LHCN-M2 (cell line): ENCODE results near the gene PPTC7. TPM values are rescaled to one million over a fixed set of nuclear protein-coding genes. Genes with fewer than 3 reads are reported as not detected.
"Not testable (repeated sequence)": the region's sequence is repeated elsewhere in the genome, so short reads cannot be mapped to it uniquely, and the experiment has no call there.

Source experiments
- DNase-seq: peaks from one replicate; pipeline ENCODE4 v3.0.0-alpha.2; 2012; ENCODE audit warnings: low read depth
- total RNA-seq: library from RNA; depleted of rRNA; stranded (reverse); fragments of >200 nt; gene quantifications from 2 replicates; pipeline ENCODE4 v1.2.3, GENCODE V29; 2014

PPTC7 gene
- total RNA-seq, 1 experiment from 2014 or later: 9.2 TPM

DNA sequence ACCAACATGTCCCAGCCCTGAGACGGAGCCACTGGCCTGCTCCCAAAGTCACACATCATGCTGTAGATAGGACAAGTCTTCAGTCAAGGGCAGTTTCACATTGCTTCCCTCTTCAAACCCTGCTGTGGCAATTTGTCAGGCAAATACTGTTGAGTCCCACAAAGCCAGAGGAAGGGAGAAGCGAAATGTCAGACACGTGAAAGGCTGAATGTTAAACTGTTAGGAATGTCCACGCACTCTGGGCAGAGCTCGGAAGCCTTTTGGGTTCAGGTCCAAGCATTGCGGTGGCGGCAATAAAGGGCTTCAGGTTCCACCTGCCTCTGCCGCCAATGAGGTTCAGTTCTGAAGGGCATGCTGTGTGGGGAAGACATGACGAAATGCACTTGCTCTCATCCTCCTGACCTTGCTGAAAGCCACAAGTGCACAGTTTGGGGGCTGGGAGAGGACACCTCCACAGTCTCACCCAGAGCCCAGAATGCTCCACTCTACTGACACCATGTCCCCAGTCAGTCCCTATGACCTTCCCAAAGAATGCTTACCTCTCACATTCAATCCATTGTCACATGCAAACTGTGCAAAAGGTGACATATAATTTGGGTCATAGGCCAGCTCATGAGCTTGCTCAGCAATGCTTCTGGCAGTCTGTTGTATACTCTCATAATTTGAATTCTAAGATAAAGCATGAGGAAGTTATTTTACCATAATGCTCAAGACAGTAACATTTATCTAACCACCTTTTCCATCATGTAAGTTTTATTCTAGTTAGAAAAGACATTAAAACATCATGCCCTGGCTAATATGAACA lies 45.3 kb downstream of the PPTC7 start:
- peak; percentile 64 for DNase-seq

DNA sequence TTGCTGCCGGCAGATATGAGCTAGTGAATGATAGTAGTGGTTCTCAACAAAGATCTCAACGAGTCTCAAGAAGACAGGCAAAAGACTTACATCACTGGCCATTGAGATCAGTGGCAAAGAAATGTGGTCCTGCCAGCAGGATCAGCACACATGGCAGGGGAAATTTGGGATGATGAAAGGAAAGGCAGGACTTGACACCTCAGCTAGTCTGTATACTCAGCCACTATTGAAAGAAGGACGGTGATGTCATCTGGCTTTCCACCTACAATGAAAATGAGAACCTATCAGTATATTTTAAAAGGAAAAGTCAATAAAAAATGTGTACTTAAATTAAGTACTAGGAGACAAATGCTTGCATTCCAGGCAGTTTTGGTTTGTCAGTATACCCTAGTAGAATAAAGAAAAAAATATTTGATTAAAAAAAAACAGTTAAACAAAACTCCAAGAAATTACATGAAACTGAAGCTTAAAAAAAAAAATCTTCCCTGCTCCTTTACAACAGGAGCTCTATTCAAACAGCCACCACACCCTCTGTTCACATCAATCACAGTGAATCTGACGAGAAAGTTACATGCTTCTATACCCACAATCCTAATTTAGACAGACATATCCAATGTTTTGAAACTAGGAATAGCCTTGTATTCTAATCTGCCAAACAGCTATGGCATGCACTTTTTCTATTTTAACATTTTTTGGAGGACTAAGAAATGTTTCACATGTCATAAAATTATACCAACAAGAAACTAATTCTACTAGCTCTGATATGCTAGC lies 46.1 kb downstream of the PPTC7 start:
- peak; percentile 75 for DNase-seq

DNA sequence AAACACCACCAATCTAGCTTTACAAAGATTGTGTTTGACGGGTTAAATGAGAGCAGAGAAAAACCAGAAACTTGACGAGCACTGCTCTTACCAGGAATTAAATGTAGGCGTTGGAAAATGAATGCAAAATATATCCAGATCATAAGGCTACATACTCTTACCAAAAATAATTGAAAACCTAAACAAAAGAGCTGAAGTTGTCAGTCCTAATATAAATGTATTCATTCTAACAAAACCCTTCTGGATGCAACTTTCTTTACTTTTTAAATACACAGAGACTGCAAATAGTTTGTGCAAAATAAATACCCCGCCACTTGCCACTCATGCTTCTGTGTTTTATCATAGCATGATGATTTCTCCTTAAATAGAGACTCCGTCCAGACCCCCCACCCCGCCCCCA lies 48.3 kb downstream of the PPTC7 start:
- no peak for DNase-seq

DNA sequence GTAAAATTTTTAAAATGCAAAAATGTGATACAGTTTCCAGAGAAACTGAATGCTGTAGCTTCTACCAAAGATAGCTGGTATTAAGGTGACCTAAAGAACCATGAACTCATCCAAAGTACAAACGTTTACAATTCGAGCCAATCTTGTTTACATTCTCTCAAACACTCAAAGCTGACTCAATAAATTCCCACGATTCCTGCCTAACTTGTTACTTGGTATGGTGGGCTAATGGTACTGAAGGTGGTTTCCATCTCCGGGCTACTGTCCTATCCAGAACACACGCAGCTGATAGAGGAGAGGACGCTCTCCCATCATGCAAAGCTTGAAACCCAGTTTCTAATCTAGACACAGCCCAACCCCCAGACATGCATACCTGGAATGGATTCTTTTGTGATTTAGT lies 49.5 kb downstream of the PPTC7 start:
- no peak for DNase-seq

DNA sequence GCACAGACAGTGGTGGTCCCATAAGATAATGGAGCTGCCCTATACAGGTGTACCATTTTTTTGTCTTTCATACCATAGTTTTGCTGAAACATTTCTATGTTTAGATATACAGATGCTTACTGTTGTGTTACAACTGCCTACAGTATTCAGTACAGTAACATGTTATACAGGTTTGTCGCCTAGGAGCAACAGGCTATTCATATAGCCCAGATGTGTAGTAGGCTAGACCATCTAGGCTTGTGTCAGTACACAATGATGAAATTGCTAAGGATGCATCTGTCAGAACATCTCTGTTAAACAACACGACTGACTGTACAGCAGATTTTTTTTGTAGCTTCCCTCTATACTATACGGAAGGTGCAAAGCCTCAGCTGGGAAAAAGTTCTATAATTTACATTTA lies 50.5 kb downstream of the PPTC7 start:
- no peak for DNase-seq

DNA sequence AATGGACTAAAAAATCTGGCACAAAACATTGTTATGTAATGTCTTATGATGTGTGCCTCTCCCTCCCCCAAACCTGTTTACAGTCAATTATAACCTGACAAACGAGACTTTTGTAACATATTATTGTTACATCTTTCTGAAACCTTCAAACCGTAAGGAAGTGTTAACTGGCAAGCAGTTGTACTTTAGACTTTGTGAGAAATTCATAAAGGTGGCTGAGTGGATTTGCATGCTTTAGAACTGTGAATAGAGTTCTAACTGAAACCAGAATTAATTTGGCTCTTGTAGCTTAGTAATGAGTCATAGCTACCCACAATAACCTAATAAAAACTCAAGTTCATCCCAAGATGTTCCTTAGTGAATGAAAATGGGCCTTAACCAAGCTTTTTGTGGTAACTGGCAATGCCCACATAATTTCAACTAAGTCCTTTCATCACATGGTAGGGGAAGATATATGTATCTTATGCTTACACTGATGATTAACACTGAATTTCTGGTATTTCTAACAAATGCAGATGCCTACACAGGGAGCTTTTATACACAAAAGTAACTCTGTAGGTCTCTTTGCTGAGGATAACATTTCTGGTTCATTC lies 51.3 kb downstream of the PPTC7 start:
- DNase-seq: peak; percentile 86

DNA sequence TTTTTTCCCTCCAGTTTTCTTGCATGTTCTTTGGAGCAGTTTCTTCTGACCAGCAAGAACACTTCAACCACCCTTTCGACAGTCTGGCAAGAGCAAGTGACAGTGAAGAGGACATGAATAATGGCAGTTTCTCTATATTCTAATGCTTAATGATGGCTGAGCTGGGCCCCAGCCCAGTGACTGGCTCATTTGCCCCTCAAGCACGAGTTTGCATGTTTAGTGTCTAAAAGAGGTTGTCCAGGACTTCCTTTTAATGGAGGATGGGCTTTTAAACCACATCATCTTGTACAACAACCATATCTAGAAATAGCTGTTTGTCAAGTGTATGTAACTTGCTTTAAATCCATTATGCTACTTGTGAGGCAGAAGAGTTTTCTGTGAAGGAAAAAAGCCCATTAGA lies 52.6 kb downstream of the PPTC7 start:
- no peak for DNase-seq

DNA sequence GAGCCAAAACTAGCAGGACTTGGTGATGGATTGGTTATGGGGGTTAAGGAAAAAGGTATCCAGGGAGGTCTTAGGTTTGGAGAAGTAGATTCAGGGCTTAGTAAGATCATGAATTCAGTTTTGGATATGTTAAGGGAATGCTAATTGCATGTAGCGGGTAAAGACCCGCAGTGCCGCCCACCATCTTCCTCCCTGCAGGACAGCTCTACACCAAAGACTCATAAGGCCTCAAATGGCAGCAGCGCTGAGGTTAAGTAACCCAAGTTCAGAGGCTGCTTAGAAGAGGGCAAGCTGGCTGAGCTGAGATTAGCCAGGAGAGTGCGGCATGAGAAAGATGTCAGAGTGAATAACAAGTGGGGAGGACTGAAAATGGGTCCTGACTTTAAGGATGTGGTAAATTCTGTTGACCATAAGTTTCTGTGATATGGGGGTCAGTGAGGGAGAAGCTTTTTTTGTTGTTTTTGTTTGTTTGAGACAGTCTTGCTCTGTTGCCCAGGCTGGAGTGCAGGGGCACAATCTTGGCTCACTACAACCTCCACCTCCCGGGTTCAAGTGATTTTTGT lies 54.8 kb downstream of the PPTC7 start:
- DNase-seq: no peak

DNA sequence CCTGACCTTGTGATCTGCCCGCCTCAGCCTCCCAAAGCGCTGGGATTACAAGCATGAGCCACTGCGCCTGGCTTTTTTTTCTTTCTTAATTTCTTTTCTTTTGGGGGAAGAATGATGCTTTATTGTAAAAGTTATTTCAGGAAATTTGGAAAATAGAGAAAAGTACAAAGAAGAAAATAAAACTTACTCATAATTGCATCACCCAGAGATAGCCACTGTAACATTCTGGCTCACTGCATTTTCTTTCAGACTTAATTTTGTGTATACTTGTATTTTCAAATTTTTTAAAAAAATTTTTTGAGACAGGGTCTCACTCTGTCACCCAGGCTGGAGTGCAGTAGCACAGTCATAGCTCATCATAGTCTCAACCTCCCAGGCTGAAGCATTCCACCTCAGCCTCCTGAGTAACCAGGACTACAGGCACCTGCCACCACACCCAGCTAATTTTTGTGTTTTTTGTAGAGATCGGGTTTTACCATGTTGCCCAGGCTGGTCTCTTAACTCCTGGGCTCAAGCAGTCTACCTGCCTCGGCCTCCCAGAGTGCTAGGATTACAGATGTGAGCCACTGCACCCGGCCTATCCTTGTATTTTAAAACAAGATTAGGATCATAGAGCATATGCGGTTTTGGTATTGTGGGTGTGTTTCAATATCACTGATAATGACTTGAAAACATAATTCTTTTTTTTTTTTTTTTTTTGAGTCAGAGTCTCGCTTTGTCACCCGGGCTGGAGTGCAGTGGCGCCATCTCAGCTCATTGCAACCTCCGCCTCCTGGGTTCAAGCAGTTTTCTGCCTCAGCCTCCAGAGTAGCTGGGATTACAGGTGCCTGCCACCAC lies 62.0 kb downstream of the PPTC7 start:
- not testable (repeated sequence) for DNase-seq

DNA sequence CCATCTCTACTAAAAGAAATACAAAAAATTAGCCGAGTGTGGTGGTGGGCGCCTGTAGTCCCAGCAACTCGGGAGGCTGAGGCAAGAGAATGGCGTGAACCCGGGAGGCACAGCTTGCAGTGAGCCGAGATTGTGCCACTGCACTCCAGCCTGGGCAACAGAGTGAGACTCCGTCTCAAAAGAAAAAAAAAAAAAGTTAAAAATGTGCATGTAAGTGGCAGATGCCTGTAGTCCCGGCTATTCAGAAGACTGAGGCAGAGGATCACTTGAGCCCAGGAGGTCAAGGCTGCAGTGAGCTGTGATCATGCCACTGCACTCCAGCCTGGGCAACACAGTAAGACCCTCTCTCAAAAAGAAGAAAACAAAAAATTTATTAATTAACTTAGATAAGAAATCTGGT lies 65.1 kb downstream of the PPTC7 start:
- DNase-seq: not testable (repeated sequence)

DNA sequence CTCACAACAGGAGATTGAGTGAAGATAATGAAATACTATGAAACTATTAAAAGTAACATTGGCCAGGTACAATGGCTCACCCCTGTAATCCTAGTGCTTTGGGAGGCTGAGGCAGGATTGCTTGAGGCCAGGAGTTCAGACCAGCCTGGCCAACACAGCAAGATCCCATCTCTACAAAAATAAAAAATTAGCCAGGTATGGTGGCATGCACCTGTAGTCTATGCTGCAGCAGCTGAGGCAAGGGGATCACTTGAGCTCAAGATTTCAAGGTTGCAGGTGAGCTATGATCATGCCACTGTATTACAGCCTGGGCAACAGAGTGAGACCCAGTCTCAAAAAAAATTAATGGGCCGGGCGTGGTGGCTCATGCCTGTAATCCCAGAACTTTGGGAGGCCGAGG lies 66.1 kb downstream of the PPTC7 start:
- DNase-seq: no peak

DNA sequence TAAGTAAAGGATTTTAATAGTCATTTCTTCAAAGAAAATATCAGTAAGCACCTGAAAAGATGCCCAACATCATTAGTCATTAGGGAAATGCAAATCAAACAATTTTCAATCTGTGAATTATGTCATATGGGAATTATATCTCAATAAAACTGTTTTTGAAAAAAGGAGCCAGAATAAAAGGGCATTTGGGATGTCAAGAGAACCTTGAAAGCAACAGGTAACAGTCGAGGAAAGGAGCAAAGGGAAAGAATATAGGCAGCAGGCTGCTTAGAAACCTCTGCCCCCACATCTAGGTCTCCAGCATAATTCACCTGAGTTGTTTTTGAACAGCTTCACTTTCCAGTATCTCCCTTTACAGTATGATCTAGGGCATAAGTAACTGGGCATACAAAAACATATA lies 68.8 kb downstream of the PPTC7 start:
- DNase-seq: no peak

DNA sequence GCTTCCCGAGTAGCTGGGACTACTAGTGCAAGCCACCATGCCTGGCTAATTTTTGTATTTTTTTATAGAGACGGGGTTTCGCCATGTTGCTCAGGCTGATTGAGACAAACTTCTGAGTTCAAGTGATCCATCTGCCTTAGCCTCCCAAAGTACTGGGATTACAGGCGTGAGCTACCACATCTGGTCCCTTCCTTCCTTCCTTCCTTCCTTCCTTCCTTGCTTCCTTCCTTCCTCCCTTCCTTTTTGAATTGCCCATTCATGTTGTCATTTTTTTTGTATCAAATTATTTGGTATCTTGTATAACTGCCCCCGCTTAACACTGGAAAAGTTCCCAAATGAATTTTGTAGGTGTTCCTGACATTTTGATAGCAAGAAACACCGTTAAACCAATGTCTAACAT lies 69.3 kb downstream of the PPTC7 start:
- DNase-seq: no peak

DNA sequence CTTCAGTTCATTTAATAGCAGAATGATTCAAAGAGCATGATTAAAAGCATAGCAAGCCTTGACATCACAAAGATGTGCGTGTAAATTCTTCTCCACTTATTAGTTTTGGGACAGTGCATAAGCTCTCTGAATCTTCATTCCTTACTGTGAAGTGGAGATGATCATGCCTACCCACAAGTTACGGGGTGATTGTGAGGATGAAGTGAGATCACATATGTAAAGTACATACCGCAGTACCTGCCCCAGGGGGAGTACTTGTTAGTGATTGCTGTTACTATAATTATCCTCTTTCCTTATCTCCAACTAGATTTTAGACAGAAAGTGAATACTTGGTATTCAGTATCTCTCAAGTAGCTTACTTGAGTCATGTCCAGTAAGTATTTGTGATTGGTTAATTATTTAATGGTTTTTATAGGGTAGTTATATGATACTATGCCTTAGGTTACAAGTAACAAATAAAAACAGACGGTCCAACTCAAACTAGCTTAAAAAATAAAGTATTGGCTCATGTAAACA lies 75.0 kb downstream of the PPTC7 start:
- DNase-seq: no peak

DNA sequence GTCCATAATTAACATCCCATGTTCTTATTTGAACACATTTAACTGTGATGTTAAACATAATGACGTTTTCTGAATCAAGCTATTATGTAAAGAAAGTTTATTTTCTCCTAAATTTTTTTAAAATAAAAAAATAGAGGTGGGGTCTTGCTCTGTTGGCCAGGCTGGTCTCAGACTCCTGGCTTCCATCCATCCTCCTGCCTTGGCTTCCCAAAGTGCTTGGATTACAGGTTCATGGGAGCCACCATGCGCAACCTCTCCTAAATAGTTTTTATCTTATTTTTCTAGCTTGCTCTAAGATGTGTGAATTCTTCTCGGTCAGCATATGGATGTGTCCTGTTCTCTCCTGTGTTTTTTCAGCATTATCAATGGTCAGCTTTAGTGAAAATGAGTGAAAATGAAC lies 77.8 kb downstream of the PPTC7 start:
- DNase-seq: no peak

DNA sequence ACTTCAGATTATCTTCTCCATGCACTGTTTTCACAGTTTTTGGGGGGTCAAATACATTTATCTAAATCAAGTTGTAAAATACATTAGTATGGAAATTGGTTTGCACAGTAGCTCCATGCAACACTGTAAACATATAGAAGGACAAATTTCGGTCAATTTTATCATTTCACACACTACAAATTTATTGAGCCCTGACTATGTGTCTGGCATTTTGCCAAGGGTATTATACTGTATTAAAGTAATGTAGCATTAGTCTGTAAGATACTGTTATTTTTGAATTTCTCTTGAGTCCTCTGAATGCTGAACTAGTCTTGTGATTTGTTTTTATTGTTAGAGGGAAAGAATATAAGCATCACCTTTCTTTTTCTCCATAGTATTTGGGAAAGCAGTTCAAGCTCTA lies 79.7 kb downstream of the PPTC7 start:
- DNase-seq: no peak

DNA sequence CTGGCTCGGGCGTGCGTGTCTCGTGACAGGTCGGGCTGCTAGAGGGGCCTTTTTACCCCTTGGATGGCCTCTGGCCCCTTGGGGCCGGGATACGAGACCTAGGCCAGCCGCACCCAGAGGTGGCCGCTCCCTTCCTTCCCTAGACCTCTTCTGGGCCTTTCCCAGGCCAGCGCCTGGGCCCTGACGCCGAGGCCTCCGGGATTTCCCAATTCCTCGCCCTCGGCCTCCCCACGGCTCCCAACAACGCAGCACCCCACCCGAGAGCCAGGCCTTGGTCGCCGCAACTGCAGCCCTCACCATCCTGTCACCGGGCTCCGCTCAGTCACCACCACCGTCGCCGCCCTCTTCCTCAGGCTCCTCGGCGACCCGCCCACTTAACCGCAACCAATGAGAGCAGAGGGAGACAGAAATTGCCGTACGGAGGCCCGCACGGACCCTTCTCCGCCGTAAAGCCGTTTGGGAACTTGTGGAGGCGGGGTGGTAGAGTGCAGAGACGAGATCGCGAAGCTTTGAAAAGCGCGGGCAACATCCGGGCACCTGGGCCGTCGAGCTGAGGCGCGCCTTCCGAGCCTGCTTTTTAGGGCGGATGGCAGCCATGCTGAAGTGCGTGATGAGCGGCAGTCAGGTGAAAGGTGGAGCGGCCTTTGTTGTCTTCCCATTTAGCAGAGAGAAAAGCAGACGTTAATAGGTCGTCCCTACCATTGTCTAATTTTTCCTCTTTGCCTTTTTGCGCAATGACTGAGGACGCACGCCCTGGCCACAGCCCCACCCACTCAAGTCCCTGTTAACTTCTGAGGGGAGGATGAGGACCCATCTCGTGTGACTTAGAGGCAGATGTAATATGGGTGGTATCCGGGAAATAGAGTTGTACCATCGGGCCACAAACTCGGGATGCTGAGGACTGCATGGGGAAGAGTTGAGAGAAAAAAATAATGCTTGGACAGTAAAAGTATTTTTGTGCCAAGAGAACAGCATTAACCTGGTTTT lies 81.1 kb downstream of the PPTC7 start, which contains the start of the genes RAD9B and VPS29:
RAD9B (plus strand) TSS at position 580 of the 987 bp plus-strand sequence; CDS start at position 587, 7 bp downstream.
VPS29 (minus strand) TSS at position 360 of the 987 bp plus-strand sequence; CDS start at position 300, 60 bp downstream.
- DNase-seq: peak; percentile 98

DNA sequence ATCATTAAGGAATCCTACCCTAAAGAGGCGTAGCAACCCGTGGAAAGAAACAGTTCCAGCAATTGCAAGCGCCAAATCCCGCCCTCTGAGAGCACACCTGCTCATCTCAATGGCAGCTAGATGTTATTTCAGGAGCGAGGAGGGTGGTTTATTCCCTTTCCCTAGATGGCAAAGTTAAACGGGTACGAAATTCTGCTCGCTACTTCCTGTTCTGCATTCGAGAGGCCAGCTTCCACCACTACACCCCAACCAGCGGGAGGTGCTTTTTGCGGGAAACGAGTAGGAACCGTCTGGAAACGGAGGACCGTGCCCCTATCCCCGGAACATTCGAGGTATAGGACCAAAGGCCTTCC lies 81.7 kb downstream of the PPTC7 start:
- peak; percentile 65 for DNase-seq

DNA sequence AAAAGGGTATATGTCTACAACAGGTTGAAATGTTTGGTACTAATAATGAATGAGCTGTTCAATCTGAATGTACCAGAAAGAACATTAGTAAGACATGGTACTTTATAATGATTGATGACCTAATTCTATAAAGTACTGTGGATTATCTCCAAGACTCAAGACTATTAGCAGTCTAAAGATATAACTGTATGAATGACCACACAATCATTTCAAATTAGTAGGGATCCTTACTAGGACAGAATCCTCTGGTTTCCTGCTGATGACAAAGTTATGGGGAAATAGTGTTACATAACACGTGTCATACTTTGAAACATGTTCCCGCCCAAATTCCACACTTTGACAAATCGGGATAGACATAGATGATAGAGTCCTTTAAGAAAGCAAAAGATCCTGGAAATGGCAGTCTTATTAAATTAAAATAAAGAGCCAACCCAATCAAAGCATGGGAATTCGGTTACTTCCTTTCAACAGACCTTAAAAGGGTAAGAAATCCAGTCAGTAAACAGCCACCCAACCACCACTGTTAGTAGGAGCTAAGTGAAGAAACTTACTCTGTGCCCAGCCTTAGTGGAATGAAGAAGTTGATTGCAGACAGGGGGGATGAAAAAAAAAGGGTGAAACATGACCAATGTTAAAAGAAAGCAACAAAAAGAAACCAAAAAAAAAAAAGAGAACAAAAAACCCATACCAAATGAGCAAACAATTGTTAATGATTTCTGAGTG lies 84.0 kb downstream of the PPTC7 start:
- DNase-seq: peak; percentile 47
